Central memory CD8-positive, alpha-beta T cell (primary cell): ENCODE data around the gene DHRS3.
"Not testable (repeated sequence)": the region's sequence is repeated elsewhere in the genome, so short reads cannot be mapped to it uniquely, and the experiment has no call there.

Experiments used
- ATAC-seq: fragments of 150-1000 bp; cut with Tn5 transposase; replicated peaks from 2 replicates; pipeline ENCODE4 v1.10.0; 2022; ENCODE audit warnings: mild to moderate bottlenecking, moderate FRiP score, moderate number of reproducible peaks; ENCODE audit not compliant: poor library complexity, severe bottlenecking; ENCODE audit errors: extremely low read depth
- DNase-seq, 2 donors: peaks; one replicate each; pipeline ENCODE4 v3.0.0; 2021; ENCODE audit warnings: low spot score in 2 of 2
- H3K27ac Mint-ChIP-seq: one replicate; pipeline ENCODE4 v1.8.0; 2022; ENCODE audit warnings: low read depth, mild to moderate bottlenecking, moderate library complexity, mixed read lengths
- H3K27me3 Mint-ChIP-seq: one replicate; pipeline ENCODE4 v1.8.0; 2022; ENCODE audit warnings: mixed read lengths
- H3K36me3 Mint-ChIP-seq: one replicate; pipeline ENCODE4 v1.8.0; 2022; ENCODE audit warnings: mild to moderate bottlenecking, moderate library complexity, mixed read lengths; ENCODE audit not compliant: insufficient read depth
- H3K4me1 Mint-ChIP-seq: one replicate; pipeline ENCODE4 v1.8.0; 2022; ENCODE audit warnings: mixed read lengths
- H3K4me3 Mint-ChIP-seq: one replicate; pipeline ENCODE4 v1.8.0; 2022; ENCODE audit warnings: mild to moderate bottlenecking, moderate library complexity, mixed read lengths
- H3K9me3 Mint-ChIP-seq: one replicate; pipeline ENCODE4 v1.8.0; 2022; ENCODE audit warnings: mixed read lengths

The DHRS3 gene

GRCh38 chr1:12567288-12567819 lies 50.7 kb downstream of the DHRS3 start:
- no peaks in the 10 kb centered on the region for H3K4me1 Mint-ChIP-seq
- ATAC-seq: no peak
- no peaks in the 10 kb centered on the region for H3K27me3 Mint-ChIP-seq
- DNase-seq: no peak
- H3K36me3 Mint-ChIP-seq: peaks cover 21% of the 10 kb centered on the region
- peaks cover 20% of the 10 kb centered on the region for H3K9me3 Mint-ChIP-seq
- H3K4me3 Mint-ChIP-seq: no peak overlapping the region
- no peak overlapping the region for H3K27ac Mint-ChIP-seq

GRCh38 chr1:12566484-12567287 lies 51.3 kb downstream of the DHRS3 start:
- ATAC-seq: no peak
- no peaks in the 10 kb centered on the region for H3K4me1 Mint-ChIP-seq
- H3K4me3 Mint-ChIP-seq: no peak overlapping the region
- H3K36me3 Mint-ChIP-seq: peaks cover 17% of the 10 kb centered on the region
- no peaks in the 10 kb centered on the region for H3K27me3 Mint-ChIP-seq
- DNase-seq: no peak
- H3K27ac Mint-ChIP-seq: no peak overlapping the region
- peaks cover 23% of the 10 kb centered on the region for H3K9me3 Mint-ChIP-seq

GRCh38 chr1:12565966-12566352 lies 52.1 kb downstream of the DHRS3 start:
- peaks cover 13% of the 10 kb centered on the region for H3K36me3 Mint-ChIP-seq
- peaks cover 23% of the 10 kb centered on the region for H3K9me3 Mint-ChIP-seq
- DNase-seq (no peak), ATAC-seq (no peak)
- H3K4me1 Mint-ChIP-seq: no peaks in the 10 kb centered on the region
- H3K27me3 Mint-ChIP-seq: no peaks in the 10 kb centered on the region
- H3K4me3 Mint-ChIP-seq: no peak overlapping the region
- no peak overlapping the region for H3K27ac Mint-ChIP-seq

GRCh38 chr1:12565094-12565965 lies 52.7 kb downstream of the DHRS3 start:
- Mint-ChIP-seq H3K4me3 (no peak overlapping the region), H3K4me1 (no peaks in the 10 kb centered on the region), H3K27me3 (no peaks in the 10 kb centered on the region), H3K9me3 (peaks cover 23% of the 10 kb centered on the region), H3K27ac (no peak overlapping the region), H3K36me3 (peaks cover 13% of the 10 kb centered on the region)
- ATAC-seq: no peak
- DNase-seq: no peak

- H3K36me3 Mint-ChIP-seq, H3K27me3 Mint-ChIP-seq, H3K27ac Mint-ChIP-seq, DNase-seq, H3K4me3 Mint-ChIP-seq, H3K4me1 Mint-ChIP-seq, ATAC-seq: not testable (repeated sequence)
- H3K9me3 Mint-ChIP-seq: peaks cover 23% of the 10 kb centered on the region
Measured at GRCh38 chr1:12564251-12564650, 53.8 kb downstream of the DHRS3 start.

GRCh38 chr1:12562955-12563576 lies 54.9 kb downstream of the DHRS3 start:
- no peak overlapping the region for H3K4me3 Mint-ChIP-seq
- H3K27ac Mint-ChIP-seq: peak overlapping the region; percentile 8
- no peaks in the 10 kb centered on the region for H3K27me3 Mint-ChIP-seq
- no peaks in the 10 kb centered on the region for H3K4me1 Mint-ChIP-seq
- no peak for DNase-seq
- peaks cover 23% of the 10 kb centered on the region for H3K9me3 Mint-ChIP-seq
- peaks cover 9% of the 10 kb centered on the region for H3K36me3 Mint-ChIP-seq
- ATAC-seq: no peak

- no peaks in the 10 kb centered on the region for H3K27me3 Mint-ChIP-seq
Measured at GRCh38 chr1:12561121-12561520, 56.9 kb downstream of the DHRS3 start.

GRCh38 chr1:12556957-12557935 lies 60.8 kb downstream of the DHRS3 start:
- no peaks in the 10 kb centered on the region for H3K27me3 Mint-ChIP-seq
- H3K36me3 Mint-ChIP-seq: peaks cover 2% of the 10 kb centered on the region
- H3K27ac Mint-ChIP-seq: peak overlapping the region; percentile 22
- peaks cover 5% of the 10 kb centered on the region for H3K4me1 Mint-ChIP-seq
- peaks cover 2% of the 10 kb centered on the region for H3K9me3 Mint-ChIP-seq
- H3K4me3 Mint-ChIP-seq: no peak overlapping the region
- DNase-seq (no peak), ATAC-seq (no peak)

More at GRCh38 chr1:12561121-12561520, 56.9 kb downstream of the DHRS3 start:
- no peak overlapping the region for H3K27ac Mint-ChIP-seq
- H3K4me3 Mint-ChIP-seq: no peak overlapping the region
- peaks cover 2% of the 10 kb centered on the region for H3K36me3 Mint-ChIP-seq
- H3K9me3 Mint-ChIP-seq: peaks cover 23% of the 10 kb centered on the region
- DNase-seq (no peak), ATAC-seq (no peak)
- peaks cover 5% of the 10 kb centered on the region for H3K4me1 Mint-ChIP-seq

GRCh38 chr1:12556368-12556930 lies 61.6 kb downstream of the DHRS3 start:
- H3K9me3 Mint-ChIP-seq: no peaks in the 10 kb centered on the region
- H3K36me3 Mint-ChIP-seq: peaks cover 2% of the 10 kb centered on the region
- peaks cover 5% of the 10 kb centered on the region for H3K4me1 Mint-ChIP-seq
- no peak for DNase-seq
- H3K27ac Mint-ChIP-seq: no peak overlapping the region
- no peak overlapping the region for H3K4me3 Mint-ChIP-seq
- no peak for ATAC-seq
- H3K27me3 Mint-ChIP-seq: no peaks in the 10 kb centered on the region

- Mint-ChIP-seq H3K4me3 (no peak overlapping the region), H3K27ac (no peak overlapping the region), H3K36me3 (peaks cover 2% of the 10 kb centered on the region), H3K9me3 (no peaks in the 10 kb centered on the region), H3K27me3 (no peaks in the 10 kb centered on the region), H3K4me1 (peaks cover 5% of the 10 kb centered on the region)
- DNase-seq: no peak
- ATAC-seq: no peak
Measured at GRCh38 chr1:12555411-12556367, 62.3 kb downstream of the DHRS3 start.
